Measurements from ENCODE around the gene BRWD1. TPM values are rescaled to one million over a fixed set of nuclear protein-coding genes. Genes with fewer than 3 reads are reported as not detected.

BRWD1 gene
- total and polyA plus RNA-seq, 2 experiments from 2014 or later, result 35.2 to 75.5 TPM

DNA sequence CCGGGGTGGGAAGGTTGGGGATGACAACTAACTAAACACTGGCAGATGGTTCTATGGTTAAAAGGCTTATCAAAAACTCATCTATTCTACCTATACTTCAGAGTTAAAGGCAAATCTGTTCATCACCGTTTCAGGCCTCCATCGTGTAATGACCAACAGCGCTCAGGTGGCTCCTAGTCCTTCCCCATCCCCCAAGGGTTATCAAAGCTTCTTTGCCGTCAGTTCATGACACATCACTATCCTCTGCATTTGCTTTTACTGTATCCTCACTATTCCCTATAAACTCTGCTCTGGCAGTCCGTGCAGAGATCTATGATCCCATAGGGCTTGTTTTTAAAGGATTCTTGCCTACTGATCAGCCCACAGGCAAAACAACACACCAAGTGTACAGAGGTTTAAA lies 27.3 kb upstream of the BRWD1 start (continued):
- TF ChIP-seq ZNF462 (CRISPR knock-in tag; IDR thresholded peaks at IDR 0.05) (no peak), NANOG (IDR thresholded peaks at IDR 0.05; ENCODE audit: borderline replicate concordance) (no peak), STAT1 (IDR thresholded peaks at IDR 0.05; ENCODE audit: unreplicated experiment) (no peak)
- TF ChIP-seq, protein P1, sequence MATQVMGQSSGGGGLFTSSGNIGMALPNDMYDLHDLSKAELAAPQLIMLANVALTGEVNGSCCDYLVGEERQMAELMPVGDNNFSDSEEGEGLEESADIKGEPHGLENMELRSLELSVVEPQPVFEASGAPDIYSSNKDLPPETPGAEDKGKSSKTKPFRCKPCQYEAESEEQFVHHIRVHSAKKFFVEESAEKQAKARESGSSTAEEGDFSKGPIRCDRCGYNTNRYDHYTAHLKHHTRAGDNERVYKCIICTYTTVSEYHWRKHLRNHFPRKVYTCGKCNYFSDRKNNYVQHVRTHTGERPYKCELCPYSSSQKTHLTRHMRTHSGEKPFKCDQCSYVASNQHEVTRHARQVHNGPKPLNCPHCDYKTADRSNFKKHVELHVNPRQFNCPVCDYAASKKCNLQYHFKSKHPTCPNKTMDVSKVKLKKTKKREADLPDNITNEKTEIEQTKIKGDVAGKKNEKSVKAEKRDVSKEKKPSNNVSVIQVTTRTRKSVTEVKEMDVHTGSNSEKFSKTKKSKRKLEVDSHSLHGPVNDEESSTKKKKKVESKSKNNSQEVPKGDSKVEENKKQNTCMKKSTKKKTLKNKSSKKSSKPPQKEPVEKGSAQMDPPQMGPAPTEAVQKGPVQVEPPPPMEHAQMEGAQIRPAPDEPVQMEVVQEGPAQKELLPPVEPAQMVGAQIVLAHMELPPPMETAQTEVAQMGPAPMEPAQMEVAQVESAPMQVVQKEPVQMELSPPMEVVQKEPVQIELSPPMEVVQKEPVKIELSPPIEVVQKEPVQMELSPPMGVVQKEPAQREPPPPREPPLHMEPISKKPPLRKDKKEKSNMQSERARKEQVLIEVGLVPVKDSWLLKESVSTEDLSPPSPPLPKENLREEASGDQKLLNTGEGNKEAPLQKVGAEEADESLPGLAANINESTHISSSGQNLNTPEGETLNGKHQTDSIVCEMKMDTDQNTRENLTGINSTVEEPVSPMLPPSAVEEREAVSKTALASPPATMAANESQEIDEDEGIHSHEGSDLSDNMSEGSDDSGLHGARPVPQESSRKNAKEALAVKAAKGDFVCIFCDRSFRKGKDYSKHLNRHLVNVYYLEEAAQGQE (IDR thresholded peaks at IDR 0.05; ENCODE audit: unreplicated experiment), result no peak

DNA sequence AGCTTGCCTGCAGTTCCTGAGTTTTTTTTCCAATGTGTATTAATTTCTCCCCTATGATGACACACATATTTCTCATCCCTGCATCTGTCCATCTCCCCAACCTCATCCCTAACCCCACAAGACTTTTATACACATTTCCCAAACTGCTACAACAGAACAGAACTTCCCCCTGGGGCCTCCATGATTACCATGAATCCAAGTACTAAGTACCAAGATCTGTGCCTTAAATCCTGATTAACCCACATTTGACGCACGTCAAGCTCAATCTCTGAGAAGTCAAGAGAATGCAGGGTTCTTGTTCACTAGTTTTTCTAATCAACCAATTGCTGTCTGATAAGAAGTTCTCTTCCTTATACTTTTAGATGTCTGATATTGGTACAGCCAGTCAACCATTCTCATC lies 25.8 kb upstream of the BRWD1 start:
- Histone ChIP-seq H4K20me1 (replicated peaks; ENCODE audit: insufficient read depth) (0 out of 2 replicates have a peak, but pooled peaks cover 6% of the 10 kb centered on the region), H3K27me3 (ENCODE audit: insufficient read depth) (no peaks in the 10 kb centered on the region), H2AFZ (no peak overlapping the region), H3K4me2 (no peak overlapping the region), H3K27ac (ENCODE audit: low read depth) (no peak overlapping the region), H3K4me1 (ENCODE audit: insufficient read depth) (peaks cover 11% of the 10 kb centered on the region), H3K9me2 (ENCODE audit: insufficient read depth) (no peaks in the 10 kb centered on the region), H3K79me2 (replicated peaks; ENCODE audit: insufficient read depth) (peaks cover 4% of the 10 kb centered on the region; the same call in 1 of the 2 replicates), H3F3A (replicated peaks; ENCODE audit: low read depth) (peaks cover 28% of the 10 kb centered on the region), H3K4me3 (no peak overlapping the region), H3K36me3 (ENCODE audit: insufficient read depth) (peaks cover 18% of the 10 kb centered on the region; the same call in 1 of the 2 replicates)
- no peak for DNase-seq (ENCODE audit: low spot score)
- H3K9me3 Mint-ChIP-seq, result no peaks in the 10 kb centered on the region
- no peak overlapping the region for H3K27ac Mint-ChIP-seq
- peaks cover 8% of the 10 kb centered on the region; the same call in 2 of the 3 replicates for H3K4me1 Mint-ChIP-seq
- ATAC-seq, result no peak
- H3K4me3 Mint-ChIP-seq, result no peak overlapping the region
- H3K36me3 Mint-ChIP-seq (ENCODE audit: low read depth), result peaks cover 34% of the 10 kb centered on the region
- peaks cover 9% of the 10 kb centered on the region for H3K27me3 Mint-ChIP-seq (ENCODE audit: insufficient read depth, low read depth, poor library complexity)
- TF ChIP-seq EZH2 (IDR thresholded peaks at IDR 0.05; ENCODE audit: low read depth, unreplicated experiment), result no peak
- TF ChIP-seq ZNF331 (CRISPR knock-in tag; IDR thresholded peaks at IDR 0.05; ENCODE audit: low read depth), result no peak
- TF ChIP-seq, protein P2, sequence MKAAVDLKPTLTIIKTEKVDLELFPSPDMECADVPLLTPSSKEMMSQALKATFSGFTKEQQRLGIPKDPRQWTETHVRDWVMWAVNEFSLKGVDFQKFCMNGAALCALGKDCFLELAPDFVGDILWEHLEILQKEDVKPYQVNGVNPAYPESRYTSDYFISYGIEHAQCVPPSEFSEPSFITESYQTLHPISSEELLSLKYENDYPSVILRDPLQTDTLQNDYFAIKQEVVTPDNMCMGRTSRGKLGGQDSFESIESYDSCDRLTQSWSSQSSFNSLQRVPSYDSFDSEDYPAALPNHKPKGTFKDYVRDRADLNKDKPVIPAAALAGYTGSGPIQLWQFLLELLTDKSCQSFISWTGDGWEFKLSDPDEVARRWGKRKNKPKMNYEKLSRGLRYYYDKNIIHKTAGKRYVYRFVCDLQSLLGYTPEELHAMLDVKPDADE (IDR thresholded peaks at IDR 0.05), result no peak
- TF ChIP-seq, protein P1 (IDR thresholded peaks at IDR 0.05; ENCODE audit: unreplicated experiment), result no peak
- no peak for TF ChIP-seq POLR2AphosphoS5 (IDR thresholded peaks at IDR 0.05; ENCODE audit: low read depth)
- TF ChIP-seq NANOG (IDR thresholded peaks at IDR 0.05; ENCODE audit: borderline replicate concordance), result no peak
- TF ChIP-seq CREB1 (CRISPR knock-in tag; IDR thresholded peaks at IDR 0.05; ENCODE audit: low read depth), result no peak

Data from GM23338 (cell line).